NCI-H2196 treated with DMSO at 0.1 percent for 48 hours (cell line): Measurements from ENCODE around the gene GJA10.

ENCODE experiments used
- DNase-seq: peaks from one replicate; lab custom pipeline; 2025; ENCODE audit not compliant: unreplicated experiment; lab: John Stamatoyannopoulos, UW

The GJA10 gene

DNA sequence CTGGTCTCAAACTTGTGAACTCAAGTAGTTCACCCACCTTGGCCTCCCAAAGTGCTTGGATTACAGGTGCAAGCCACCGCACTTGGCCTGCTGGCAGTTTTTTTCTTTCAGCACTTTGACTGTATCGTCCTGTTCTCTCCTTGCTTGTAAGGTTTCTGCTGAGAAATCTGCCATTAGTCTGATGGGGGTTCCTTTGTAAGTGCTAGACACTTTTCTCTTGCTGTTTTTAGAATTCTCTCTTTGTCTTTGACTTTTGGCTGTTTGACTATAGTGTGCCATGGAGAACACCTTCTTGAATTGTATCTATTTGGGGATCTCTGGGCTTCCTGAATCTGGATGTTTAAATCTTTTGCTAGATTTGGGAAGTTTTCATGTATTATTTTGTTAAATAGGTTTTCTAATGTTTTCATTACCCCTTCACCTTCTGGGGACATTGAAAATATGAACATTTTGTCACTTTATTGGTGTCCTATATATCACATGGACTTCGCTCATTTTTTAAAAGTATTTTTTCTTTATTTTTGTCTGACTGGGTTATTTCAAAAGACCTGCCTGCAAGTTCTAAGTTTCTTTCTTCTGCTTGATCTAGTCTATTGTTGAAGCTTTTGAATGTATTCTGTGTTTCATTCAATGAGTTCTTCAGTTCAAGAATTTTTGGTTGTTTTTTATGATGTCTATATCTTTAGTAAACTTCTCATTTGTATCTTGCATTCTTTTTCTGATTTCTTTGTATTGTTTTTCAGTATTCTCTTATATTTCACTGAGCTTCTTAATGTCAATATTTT, 22.1 kb downstream of the GJA10 start:
- DNase-seq, result no peak

DNA sequence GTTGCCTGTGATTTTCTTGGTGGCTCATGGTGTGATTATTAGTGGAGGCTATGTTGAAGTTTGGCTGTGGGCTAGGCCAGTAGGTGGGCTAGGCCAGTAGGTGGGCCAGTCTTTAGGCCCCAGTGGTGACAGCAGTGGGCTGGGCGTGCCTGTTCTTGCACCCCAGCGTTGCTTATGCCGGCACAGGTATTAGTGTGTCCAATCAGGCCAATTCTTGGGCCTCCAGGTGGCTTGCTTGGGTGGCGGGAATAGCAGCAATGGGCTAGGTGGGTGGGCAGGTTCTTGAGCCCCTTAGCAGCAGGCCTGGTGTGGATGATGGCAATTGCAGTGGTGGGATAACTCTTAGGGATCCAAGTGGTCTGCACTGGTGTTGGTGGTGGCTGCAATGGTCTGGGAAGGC, 22.9 kb downstream of the GJA10 start:
- DNase-seq, result no peak

- no peak for DNase-seq
Measured at GRCh38 chr6:89917801-89918366, 23.6 kb downstream of the GJA10 start.

DNA sequence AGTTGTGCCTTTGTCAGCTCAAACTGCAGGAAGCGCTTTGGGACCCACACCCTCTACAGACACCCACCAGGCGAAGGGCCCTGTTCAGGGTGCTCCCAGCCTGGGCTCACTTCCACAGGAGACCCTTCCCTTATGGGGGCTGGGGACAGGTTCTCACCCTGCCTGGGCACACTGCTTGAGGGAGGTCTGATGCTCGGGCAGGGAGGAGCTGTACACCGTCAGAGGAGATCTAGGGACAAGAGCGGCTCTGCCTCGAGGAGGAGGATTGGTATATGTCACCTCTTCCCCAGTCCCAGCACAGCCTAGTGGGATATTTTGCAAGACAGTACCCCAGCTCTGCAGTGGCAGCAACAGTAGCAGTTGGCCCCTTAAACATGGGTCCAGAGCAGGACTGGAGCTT, 26.9 kb downstream of the GJA10 start:
- no peak for DNase-seq

- no peak for DNase-seq
Measured at GRCh38 chr6:89921691-89922090, 27.4 kb downstream of the GJA10 start.

DNA sequence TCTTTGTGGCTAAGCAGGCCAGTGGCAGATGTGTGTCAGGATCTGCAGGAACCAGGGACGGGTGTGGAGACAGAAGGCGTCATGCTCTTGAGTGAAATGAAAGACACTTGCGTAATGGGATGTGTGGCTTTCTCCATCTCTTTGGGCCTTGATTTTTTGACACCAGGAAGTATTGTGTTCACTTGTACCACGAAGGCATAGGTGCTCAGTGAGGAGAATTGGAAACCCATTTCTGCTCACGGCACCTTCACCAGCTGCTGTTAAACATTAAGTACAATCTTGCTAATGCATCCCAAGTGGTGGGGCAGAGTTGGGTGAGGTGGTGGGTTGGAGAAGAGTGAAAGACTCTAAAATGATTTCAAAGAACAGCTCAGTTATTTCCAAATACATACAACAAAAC, 30.0 kb downstream of the GJA10 start:
- DNase-seq, result no peak

GRCh38 chr6:89925826-89926225, 31.6 kb downstream of the GJA10 start:
- no peak for DNase-seq

DNA sequence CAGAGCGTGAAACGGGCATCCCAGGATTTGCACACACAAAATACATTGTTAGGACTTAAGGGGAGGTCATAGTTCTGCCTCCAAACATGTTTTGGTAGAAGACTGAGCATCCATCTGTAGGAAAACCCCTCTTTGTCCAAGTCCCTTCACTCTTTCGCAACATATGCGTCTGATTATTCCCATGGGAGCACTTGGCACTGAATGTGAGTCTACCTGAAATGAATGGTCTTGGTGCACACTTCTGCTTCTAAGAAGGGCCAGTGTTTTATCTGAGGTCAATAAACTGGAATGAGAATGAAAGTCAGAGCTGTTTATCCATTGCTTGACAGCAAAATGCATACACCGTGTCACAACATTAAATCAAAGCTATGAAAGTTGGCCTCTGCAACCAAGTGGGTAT, 33.0 kb downstream of the GJA10 start:
- DNase-seq, result no peak

DNA sequence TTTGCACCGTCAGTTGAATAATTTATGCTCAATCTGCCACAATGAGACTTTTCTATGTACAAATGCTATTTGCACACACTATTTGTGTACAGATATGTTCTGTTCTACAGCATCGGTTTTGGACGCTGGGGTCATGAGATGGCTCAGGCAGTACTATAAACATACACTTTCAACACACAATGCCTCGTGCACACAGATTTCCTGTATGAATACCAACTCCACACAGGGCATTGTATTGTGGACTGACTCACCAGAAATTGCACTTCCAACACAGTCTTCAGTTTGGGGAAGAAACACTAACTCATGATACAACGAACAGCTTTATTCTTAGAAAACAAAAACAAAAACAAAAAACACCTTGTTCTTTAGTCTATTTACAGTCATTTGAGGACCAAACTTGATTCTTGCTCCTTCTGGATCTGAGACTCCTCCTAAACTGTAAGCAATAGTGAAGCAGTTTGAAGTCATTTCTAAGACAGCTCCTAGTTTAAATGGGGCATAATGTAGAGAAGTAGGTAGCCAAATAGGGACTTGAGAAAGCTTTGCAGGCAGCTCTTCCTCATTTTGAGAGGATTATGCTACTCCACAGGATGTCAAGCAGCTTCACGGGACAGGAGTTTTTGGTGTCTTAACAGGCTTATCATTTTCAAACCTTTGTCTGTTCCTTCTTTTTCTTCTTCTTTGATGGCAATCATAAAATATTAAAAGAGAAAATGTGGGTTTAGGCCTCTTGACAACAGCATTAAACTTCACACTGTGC, 33.7 kb downstream of the GJA10 start:
- no peak for DNase-seq

DNA sequence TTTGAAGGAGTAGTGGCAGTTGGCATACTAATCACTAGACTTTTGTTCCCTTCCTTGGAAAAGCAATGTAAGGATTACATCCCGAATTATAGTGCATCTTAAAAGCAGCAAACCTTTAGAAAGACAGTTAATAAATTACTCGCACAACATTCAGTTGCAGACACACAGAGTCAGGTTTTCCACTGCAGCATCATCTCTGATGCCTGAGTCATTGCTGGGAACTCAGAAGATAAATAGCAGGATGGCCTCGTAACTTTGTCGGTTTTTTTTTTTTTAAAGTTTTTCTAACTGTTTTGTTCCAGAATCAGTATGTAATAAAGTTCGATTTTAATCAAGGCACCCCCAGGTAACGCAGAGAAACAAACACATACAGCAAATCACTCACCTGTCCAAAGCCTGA, 34.3 kb downstream of the GJA10 start:
- DNase-seq, result no peak

GRCh38 chr6:89930789-89931188, 36.5 kb downstream of the GJA10 start:
- no peak for DNase-seq

GRCh38 chr6:89932245-89932802, 38.1 kb downstream of the GJA10 start:
- DNase-seq, result no peak

- no peak for DNase-seq
Measured at GRCh38 chr6:89934685-89935366, 40.6 kb downstream of the GJA10 start.

- no peak for DNase-seq
Measured at GRCh38 chr6:89936177-89936576, 41.9 kb downstream of the GJA10 start.

GRCh38 chr6:89938014-89938413, 43.7 kb downstream of the GJA10 start:
- DNase-seq, result no peak

- DNase-seq, result no peak
Measured at GRCh38 chr6:89939144-89939543, 44.9 kb downstream of the GJA10 start.

GRCh38 chr6:89940225-89941027, 46.2 kb downstream of the GJA10 start:
- DNase-seq, result peak; percentile 70

GRCh38 chr6:89941031-89941762, 46.9 kb downstream of the GJA10 start:
- peak; percentile 57 for DNase-seq

GRCh38 chr6:89941763-89942497, 47.7 kb downstream of the GJA10 start:
- no peak for DNase-seq
